ENCODE measurements around the gene NPHP4. TPM values are rescaled to one million over a fixed set of nuclear protein-coding genes. Genes with fewer than 3 reads are reported as not detected.

The NPHP4 gene
- total and polyA plus RNA-seq, 10 of the 15 experiments (the other 5 are each of a cell fraction or from before 2014, with no cell fraction given), result 0.16 to 10.5 (median 3.1) TPM

GRCh38 chr1:5887349-5887970 lies 104.8 kb downstream of the NPHP4 start:
- no peak overlapping the region for H3K4me3 ChIP-seq
- no peaks in the 10 kb centered on the region; a peak in 1 of 4 replicates for H3K36me3 ChIP-seq (ENCODE audit: control insufficient read depth in 2 of 2, insufficient read depth in 2 of 2, low read length in 1 of 2)
- FAIRE-seq, result no peak
- no peaks in the 10 kb centered on the region for H3K4me1 ChIP-seq (ENCODE audit: control insufficient read depth, insufficient read depth, low read length)
- no peak for ATAC-seq
- no peak overlapping the region for H3K27ac ChIP-seq (ENCODE audit: control insufficient read depth, insufficient read depth)
- ChIA-PET RAD21 (ENCODE audit: unreplicated experiment) (no interaction called here), POLR2A (no interaction called here), SMC1A (ENCODE audit: uncharacterized antibody, unreplicated experiment) (no interaction called here), CTCF (no interaction called here)
- no peaks in the 10 kb centered on the region for H3K9me3 ChIP-seq (replicated peaks; ENCODE audit: control insufficient read depth, insufficient read depth, low read length)
- H3K27me3 ChIP-seq (replicated peaks in 1 of 2; ENCODE audit: control insufficient read depth in 2 of 2, insufficient read depth in 2 of 2, low read length in 1 of 2), result no peaks in the 10 kb centered on the region
- no peaks in the 10 kb centered on the region for H4K20me1 ChIP-seq (ENCODE audit: control insufficient read depth, insufficient read depth)
- WGBS (ENCODE audit: insufficient coverage, insufficient replicate concordance, low lambda C conversion rate, missing lambda C conversion rate), result 89% methylated on average over 21 of the region's 23 CpGs
- no peak overlapping the region for H3K4me2 ChIP-seq (ENCODE audit: control insufficient read depth, insufficient read depth)
- TF ChIP-seq EED (IDR thresholded peaks at IDR 0.05; ENCODE audit: low read depth) (no peak), CREM (IDR thresholded peaks at IDR 0.05; ENCODE audit: low read depth) (no peak), SREBF2 (IDR thresholded peaks at IDR 0.05; ENCODE audit: low read length) (no peak), TAF1 (IDR thresholded peaks at IDR 0.05; ENCODE audit: borderline replicate concordance, low read depth, low read length) (no peak), WRNIP1 (IDR thresholded peaks at IDR 0.05; ENCODE audit: borderline replicate concordance, low read depth, low read length) (no peak), ZNF384 (IDR thresholded peaks at IDR 0.05; ENCODE audit: borderline replicate concordance, low read depth, low read length) (no peak), ZBTB40 (IDR thresholded peaks at IDR 0.05; ENCODE audit: borderline replicate concordance) (no peak), MTA2 (IDR thresholded peaks at IDR 0.05; ENCODE audit: low read depth) (no peak)
- BruUV-seq (replicated peaks), result no TSS peak
- H2AFZ ChIP-seq (ENCODE audit: control insufficient read depth, low read depth, low read length), result no peak overlapping the region
- no peak overlapping the region for H3K9ac ChIP-seq (ENCODE audit: control insufficient read depth, insufficient read depth, low read length)
- no peak for DNase-seq (ENCODE audit: low read depth, low spot score)
- H3K79me2 ChIP-seq (ENCODE audit: control insufficient read depth, insufficient read depth, low read length), result no peaks in the 10 kb centered on the region
- in situ Hi-C loops (cut with MboI), result no loop called here
- intact Hi-C loops (cut with micrococcal nuclease; ENCODE audit: unreplicated experiment), result no loop called here

Measured in GM12878 (cell line).